Activated CD8-positive, alpha-beta memory T cell treated with anti-CD3 and anti-CD28 coated beads, Interleukin-2, amount 10 ng/mL, durations not matched to agents 7 days and 5 days (primary cell): ENCODE measurements around the gene ARMC9. TPM values are rescaled to one million over a fixed set of nuclear protein-coding genes. Genes with fewer than 3 reads are reported as not detected.
A peak's percentile ranks its signal among the peaks of the same experiment; 100 is the strongest.
"Not testable (repeated sequence)": the region's sequence is repeated elsewhere in the genome, so short reads cannot be mapped to it uniquely, and the experiment has no call there.

ENCODE experiments used
- ATAC-seq: fragments of 150-1000 bp; cut with Tn5 transposase; one replicate; pipeline ENCODE4 v1.10.0; 2021; ENCODE audit warnings: moderate library complexity
- CTCF ChIA-PET: fragments of 350-600 bp; sonication (Branson Sonifier 250); formaldehyde crosslinking; loops from one replicate; lab custom pipeline; 2021; ENCODE audit warnings: antibody characterized with exemption; lab: Charles Lee
- DNase-seq: peaks from one replicate; pipeline ENCODE4 v3.0.0-alpha.2; 2020
- H3K27ac Mint-ChIP-seq: one replicate; pipeline ENCODE4 v1.8.0; 2021; ENCODE audit warnings: mild to moderate bottlenecking, mixed read lengths
- H3K27me3 Mint-ChIP-seq: one replicate; pipeline ENCODE4 v1.8.0; 2021; ENCODE audit warnings: mixed read lengths
- H3K36me3 Mint-ChIP-seq: one replicate; pipeline ENCODE4 v1.8.0; 2021; ENCODE audit warnings: mild to moderate bottlenecking, mixed read lengths
- H3K4me1 Mint-ChIP-seq: one replicate; pipeline ENCODE4 v1.8.0; 2021; ENCODE audit warnings: mixed read lengths
- H3K4me3 Mint-ChIP-seq: one replicate; pipeline ENCODE4 v1.8.0; 2021; ENCODE audit warnings: mild to moderate bottlenecking, moderate library complexity, mixed read lengths
- H3K9me3 Mint-ChIP-seq: one replicate; pipeline ENCODE4 v1.8.0; 2022; ENCODE audit warnings: low read depth, mixed read lengths
- total RNA-seq, 2 experiments: library from RNA; stranded (reverse); gene quantifications; one replicate each; pipeline ENCODE4 v1.2.3, GENCODE V29; 2021

ARMC9 gene
- total RNA-seq, 2 experiments from 2014 or later, result 0.88 to 3.2 TPM

GRCh38 chr2:231244382-231245248, 46.2 kb downstream of the ARMC9 start:
- no peak overlapping the region for H3K27ac Mint-ChIP-seq
- ATAC-seq, result no peak
- H3K4me1 Mint-ChIP-seq, result no peaks in the 10 kb centered on the region
- no peak overlapping the region for H3K4me3 Mint-ChIP-seq
- no peaks in the 10 kb centered on the region for H3K27me3 Mint-ChIP-seq
- CTCF ChIA-PET, result interaction anchor here (1.1 to 1.5 kb wide), 2 partner anchors 79 to 257 kb away, joined by 3 read pairs; no protein-coding TSS in a partner anchor
- no peak for DNase-seq
- H3K9me3 Mint-ChIP-seq, result no peaks in the 10 kb centered on the region
- no peaks in the 10 kb centered on the region for H3K36me3 Mint-ChIP-seq

GRCh38 chr2:231245249-231246094, 47.0 kb downstream of the ARMC9 start:
- Mint-ChIP-seq H3K27me3 (no peaks in the 10 kb centered on the region), H3K4me1 (no peaks in the 10 kb centered on the region), H3K36me3 (no peaks in the 10 kb centered on the region), H3K4me3 (no peak overlapping the region), H3K27ac (no peak overlapping the region), H3K9me3 (no peaks in the 10 kb centered on the region)
- CTCF ChIA-PET, result interaction anchor here (1.0 to 1.5 kb wide), 2 partner anchors 78 to 160 kb away, joined by 3 to 4 read pairs; no protein-coding TSS in a partner anchor
- DNase-seq (no peak), ATAC-seq (no peak)

GRCh38 chr2:231246171-231246842, 47.9 kb downstream of the ARMC9 start:
- Mint-ChIP-seq H3K36me3 (no peaks in the 10 kb centered on the region), H3K4me1 (no peaks in the 10 kb centered on the region), H3K4me3 (no peak overlapping the region), H3K27me3 (no peaks in the 10 kb centered on the region), H3K27ac (no peak overlapping the region), H3K9me3 (no peaks in the 10 kb centered on the region)
- ATAC-seq (no peak), DNase-seq (no peak)
- CTCF ChIA-PET, result interaction anchor here (1.0 kb wide), 1 partner anchor 159 kb away, joined by 4 read pairs; no protein-coding TSS in a partner anchor

- no peak overlapping the region for H3K4me3 Mint-ChIP-seq
- DNase-seq (no peak), ATAC-seq (no peak)
- CTCF ChIA-PET, result interaction anchor here (0.6 kb wide), 1 partner anchor 202 kb away, joined by 4 read pairs; no protein-coding TSS in a partner anchor
- H3K9me3 Mint-ChIP-seq, result no peaks in the 10 kb centered on the region
- H3K27me3 Mint-ChIP-seq, result no peaks in the 10 kb centered on the region
- H3K36me3 Mint-ChIP-seq, result no peaks in the 10 kb centered on the region
- no peaks in the 10 kb centered on the region for H3K4me1 Mint-ChIP-seq
- H3K27ac Mint-ChIP-seq, result no peak overlapping the region
Observed at GRCh38 chr2:231250146-231250545, 51.7 kb downstream of the ARMC9 start.

- Mint-ChIP-seq H3K4me3 (no peak overlapping the region), H3K36me3 (no peaks in the 10 kb centered on the region), H3K4me1 (no peaks in the 10 kb centered on the region), H3K27ac (no peak overlapping the region), H3K27me3 (no peaks in the 10 kb centered on the region), H3K9me3 (no peaks in the 10 kb centered on the region)
- ATAC-seq (no peak), DNase-seq (no peak)
- CTCF ChIA-PET, result interaction anchor here (0.6 kb wide), 1 partner anchor 202 kb away, joined by 4 read pairs; no protein-coding TSS in a partner anchor
Observed at GRCh38 chr2:231250698-231251097, 52.3 kb downstream of the ARMC9 start.

- H3K36me3 Mint-ChIP-seq, CTCF ChIA-PET, ATAC-seq, H3K4me3 Mint-ChIP-seq, H3K27me3 Mint-ChIP-seq, H3K27ac Mint-ChIP-seq, DNase-seq, H3K4me1 Mint-ChIP-seq, H3K9me3 Mint-ChIP-seq: not testable (repeated sequence)
Observed at GRCh38 chr2:231253292-231253691, 54.9 kb downstream of the ARMC9 start.

GRCh38 chr2:231256494-231256893, 58.1 kb downstream of the ARMC9 start:
- H3K4me1 Mint-ChIP-seq, result peaks cover 11% of the 10 kb centered on the region
- CTCF ChIA-PET, result no interaction called here
- H3K36me3 Mint-ChIP-seq, result no peaks in the 10 kb centered on the region
- no peak overlapping the region for H3K4me3 Mint-ChIP-seq
- peaks cover 2% of the 10 kb centered on the region for H3K27me3 Mint-ChIP-seq
- no peaks in the 10 kb centered on the region for H3K9me3 Mint-ChIP-seq
- DNase-seq, result no peak
- ATAC-seq, result no peak
- no peak overlapping the region for H3K27ac Mint-ChIP-seq

- DNase-seq (no peak), ATAC-seq (no peak)
- H3K27me3 Mint-ChIP-seq, result peaks cover 2% of the 10 kb centered on the region
- no peaks in the 10 kb centered on the region for H3K36me3 Mint-ChIP-seq
- peaks cover 11% of the 10 kb centered on the region for H3K4me1 Mint-ChIP-seq
- no peaks in the 10 kb centered on the region for H3K9me3 Mint-ChIP-seq
- CTCF ChIA-PET, result no interaction called here
- H3K27ac Mint-ChIP-seq, result no peak overlapping the region
- no peak overlapping the region for H3K4me3 Mint-ChIP-seq
Observed at GRCh38 chr2:231257763-231258162, 59.3 kb downstream of the ARMC9 start.

- no peak for ATAC-seq
- H3K9me3 Mint-ChIP-seq, result no peaks in the 10 kb centered on the region
- H3K27me3 Mint-ChIP-seq, result peaks cover 2% of the 10 kb centered on the region
- H3K36me3 Mint-ChIP-seq, result no peaks in the 10 kb centered on the region
- CTCF ChIA-PET, result no interaction called here
- no peak for DNase-seq
- H3K4me1 Mint-ChIP-seq, result peaks cover 11% of the 10 kb centered on the region
- H3K27ac Mint-ChIP-seq, result no peak overlapping the region
- no peak overlapping the region for H3K4me3 Mint-ChIP-seq
Observed at GRCh38 chr2:231258701-231259100, 60.3 kb downstream of the ARMC9 start.

- no peak overlapping the region for H3K4me3 Mint-ChIP-seq
- H3K27me3 Mint-ChIP-seq, result peaks cover 2% of the 10 kb centered on the region
- no peak overlapping the region for H3K27ac Mint-ChIP-seq
- DNase-seq, result no peak
- H3K4me1 Mint-ChIP-seq, result peaks cover 11% of the 10 kb centered on the region
- ATAC-seq, result peak; percentile 9
- CTCF ChIA-PET, result no interaction called here
- no peaks in the 10 kb centered on the region for H3K9me3 Mint-ChIP-seq
- H3K36me3 Mint-ChIP-seq, result no peaks in the 10 kb centered on the region
Observed at GRCh38 chr2:231259104-231259503, 60.7 kb downstream of the ARMC9 start.

GRCh38 chr2:231260442-231261208, 62.2 kb downstream of the ARMC9 start:
- CTCF ChIA-PET, result no interaction called here
- Mint-ChIP-seq H3K27me3 (peaks cover 2% of the 10 kb centered on the region), H3K27ac (no peak overlapping the region), H3K36me3 (no peaks in the 10 kb centered on the region), H3K4me3 (no peak overlapping the region), H3K4me1 (peaks cover 11% of the 10 kb centered on the region), H3K9me3 (no peaks in the 10 kb centered on the region)
- DNase-seq, result no peak
- no peak for ATAC-seq

- CTCF ChIA-PET, result interaction anchor here (1.1 kb wide), 1 partner anchor 24 kb away, joined by 3 read pairs; no protein-coding TSS in a partner anchor
- no peaks in the 10 kb centered on the region for H3K9me3 Mint-ChIP-seq
- no peak overlapping the region for H3K27ac Mint-ChIP-seq
- H3K36me3 Mint-ChIP-seq, result no peaks in the 10 kb centered on the region
- no peaks in the 10 kb centered on the region for H3K27me3 Mint-ChIP-seq
- DNase-seq (no peak), ATAC-seq (no peak)
- no peak overlapping the region for H3K4me3 Mint-ChIP-seq
- peaks cover 11% of the 10 kb centered on the region for H3K4me1 Mint-ChIP-seq
Observed at GRCh38 chr2:231263118-231263831, 64.8 kb downstream of the ARMC9 start.
